Endothelial cell of umbilical vein (primary cell): ENCODE data around the gene FBN2.
A peak's percentile ranks its signal among the peaks of the same experiment; 100 is the strongest.

Source experiments
- CTCF ChIP-seq, 2 donors: IDR thresholded peaks; 1 replicate in 1 of 2; 2 replicates in 1 of 2; pipeline ENCODE4 v1.5.1; 2011; ENCODE audit warnings: low read length in 2 of 2, mild to moderate bottlenecking in 2 of 2, moderate library complexity in 2 of 2, control low read depth in 1 of 2, inconsistent platforms in 1 of 2, low read depth in 1 of 2; ENCODE audit not compliant: insufficient read depth in 1 of 2; ENCODE audit errors: extremely low read depth in 1 of 2
- EZH2 ChIP-seq: IDR thresholded peaks from 2 replicates; pipeline ENCODE4 v1.6.1; 2012; ENCODE audit warnings: borderline replicate concordance, low read depth, mild to moderate bottlenecking, moderate library complexity, low read length, inconsistent platforms; ENCODE audit not compliant: severe bottlenecking
- FOS ChIP-seq: IDR thresholded peaks from 2 replicates; pipeline ENCODE4 v1.6.1; 2011; ENCODE audit warnings: mild to moderate bottlenecking, low read length, moderate library complexity, borderline replicate concordance; ENCODE audit not compliant: insufficient read depth
- GATA2 ChIP-seq: IDR thresholded peaks from 2 replicates; pipeline ENCODE4 v1.7.0; 2011; ENCODE audit warnings: low read depth, mild to moderate bottlenecking, moderate library complexity, mixed read lengths, low read length; ENCODE audit not compliant: insufficient read length, insufficient read depth
- JUN ChIP-seq: IDR thresholded peaks from 2 replicates; pipeline ENCODE4 v1.6.1; 2011; ENCODE audit warnings: borderline replicate concordance, low read depth; ENCODE audit not compliant: insufficient read length, insufficient read depth
- MYC ChIP-seq: IDR thresholded peaks from one replicate; pipeline ENCODE4 v1.6.1; 2011; ENCODE audit warnings: mild to moderate bottlenecking, low read depth, low read length
- POLR2A ChIP-seq: IDR thresholded peaks from 2 replicates; pipeline ENCODE4 v1.6.1; 2012; ENCODE audit warnings: low read depth, mild to moderate bottlenecking, control low read depth, low read length
- POLR2AphosphoS5 ChIP-seq: IDR thresholded peaks from 2 replicates; pipeline ENCODE4 v1.6.1; 2012; ENCODE audit warnings: low read depth, mild to moderate bottlenecking, control low read depth, low read length, moderate library complexity; ENCODE audit not compliant: insufficient read depth
- TF ChIP-seq, protein P1 (sequence below): IDR thresholded peaks from 2 replicates; pipeline ENCODE4 v1.6.1; 2011; ENCODE audit not compliant: insufficient read depth, insufficient read length

GRCh38 chr5:128538250-128539037 lies 399 bp upstream of the FBN2 start:
- no peak for TF ChIP-seq CTCF (IDR thresholded peaks at IDR 0.05; ENCODE audit: extremely low read depth in 1 of 2, insufficient read depth in 1 of 2, low read depth in 1 of 2, low read length in 2 of 2)
- TF ChIP-seq POLR2A: no peak
- TF ChIP-seq POLR2AphosphoS5: no peak
- peak; percentile 32 for TF ChIP-seq EZH2
- TF ChIP-seq GATA2: no peak
- TF ChIP-seq, protein P1, sequence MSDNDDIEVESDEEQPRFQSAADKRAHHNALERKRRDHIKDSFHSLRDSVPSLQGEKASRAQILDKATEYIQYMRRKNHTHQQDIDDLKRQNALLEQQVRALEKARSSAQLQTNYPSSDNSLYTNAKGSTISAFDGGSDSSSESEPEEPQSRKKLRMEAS: no peak
- TF ChIP-seq FOS: no peak
- TF ChIP-seq MYC: no peak
- TF ChIP-seq JUN: no peak
